ENCODE results near the gene SIRT7.

SIRT7 gene

DNA sequence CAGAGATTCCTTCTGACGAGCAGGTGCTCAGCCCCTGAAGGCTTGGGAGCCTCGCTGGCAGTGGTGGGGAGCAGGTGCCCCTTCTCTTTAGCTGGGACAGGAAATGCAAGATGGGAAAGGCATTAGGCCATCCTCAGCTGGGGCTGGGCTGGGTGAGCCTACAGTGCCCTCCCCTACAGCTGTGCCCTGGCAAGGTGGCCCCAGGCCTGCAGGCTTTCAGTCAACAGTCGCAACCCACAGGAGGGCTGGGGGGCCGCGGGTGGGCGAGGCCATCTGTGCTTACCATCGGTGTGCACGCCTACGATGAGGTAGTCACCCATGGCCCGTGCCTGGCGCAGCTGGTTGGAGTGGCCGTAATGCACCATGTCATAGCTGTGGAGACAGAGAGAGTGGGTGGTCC is 8.7 kb downstream of the SIRT7 start:
- peaks cover 0 to 18% (median 12%) of the 10 kb centered on the region in 4 donors for H3K4me1 ChIP-seq
- H3K9me3 ChIP-seq = no peaks in the 10 kb centered on the region
- peaks cover 11 to 67% (median 43%) of the 10 kb centered on the region in 3 donors for H3K36me3 ChIP-seq
- no peak for DNase-seq
- H3K4me3 ChIP-seq = no peak overlapping the region
- no peak overlapping the region for H3K27ac ChIP-seq
- intact Hi-C loops (cut with DNase I; ENCODE audit: low total_unique reads) = no loop called here
- H3K27me3 ChIP-seq = no peaks in the 10 kb centered on the region
- TF ChIP-seq, protein P1, sequence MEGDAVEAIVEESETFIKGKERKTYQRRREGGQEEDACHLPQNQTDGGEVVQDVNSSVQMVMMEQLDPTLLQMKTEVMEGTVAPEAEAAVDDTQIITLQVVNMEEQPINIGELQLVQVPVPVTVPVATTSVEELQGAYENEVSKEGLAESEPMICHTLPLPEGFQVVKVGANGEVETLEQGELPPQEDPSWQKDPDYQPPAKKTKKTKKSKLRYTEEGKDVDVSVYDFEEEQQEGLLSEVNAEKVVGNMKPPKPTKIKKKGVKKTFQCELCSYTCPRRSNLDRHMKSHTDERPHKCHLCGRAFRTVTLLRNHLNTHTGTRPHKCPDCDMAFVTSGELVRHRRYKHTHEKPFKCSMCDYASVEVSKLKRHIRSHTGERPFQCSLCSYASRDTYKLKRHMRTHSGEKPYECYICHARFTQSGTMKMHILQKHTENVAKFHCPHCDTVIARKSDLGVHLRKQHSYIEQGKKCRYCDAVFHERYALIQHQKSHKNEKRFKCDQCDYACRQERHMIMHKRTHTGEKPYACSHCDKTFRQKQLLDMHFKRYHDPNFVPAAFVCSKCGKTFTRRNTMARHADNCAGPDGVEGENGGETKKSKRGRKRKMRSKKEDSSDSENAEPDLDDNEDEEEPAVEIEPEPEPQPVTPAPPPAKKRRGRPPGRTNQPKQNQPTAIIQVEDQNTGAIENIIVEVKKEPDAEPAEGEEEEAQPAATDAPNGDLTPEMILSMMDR (IDR thresholded peaks at IDR 0.05) = no peak

DNA sequence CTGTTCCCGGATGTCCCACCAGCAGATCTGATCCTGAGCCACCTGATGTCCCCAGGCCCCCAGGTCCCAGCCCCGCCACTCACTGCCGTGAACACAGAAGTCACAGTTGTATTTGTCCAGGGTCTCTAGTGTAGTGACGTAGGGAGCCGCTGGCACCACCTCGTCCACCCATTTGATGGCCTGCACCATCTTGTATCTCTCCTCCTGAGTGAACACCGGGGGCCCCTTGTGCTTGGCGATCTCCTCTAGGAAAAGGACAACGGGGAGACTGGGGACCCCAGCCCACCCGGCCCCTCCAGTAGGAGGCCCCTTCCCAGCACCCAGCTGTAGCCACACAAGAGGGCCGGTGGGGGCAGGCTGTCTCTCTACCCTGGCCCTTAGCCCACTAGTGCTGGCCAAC is 9.2 kb downstream of the SIRT7 start:
- intact Hi-C loops (cut with DNase I; ENCODE audit: low total_unique reads) = no loop called here
- H3K36me3 ChIP-seq = peaks cover 6 to 67% (median 38%) of the 10 kb centered on the region in 3 donors
- H3K27me3 ChIP-seq = no peaks in the 10 kb centered on the region
- no peak overlapping the region for H3K27ac ChIP-seq
- H3K4me1 ChIP-seq = peaks cover 0 to 18% (median 12%) of the 10 kb centered on the region in 4 donors
- H3K9me3 ChIP-seq = no peaks in the 10 kb centered on the region
- DNase-seq = no peak
- TF ChIP-seq, protein P1 (IDR thresholded peaks at IDR 0.05) = no peak
- H3K4me3 ChIP-seq = no peak overlapping the region

DNA sequence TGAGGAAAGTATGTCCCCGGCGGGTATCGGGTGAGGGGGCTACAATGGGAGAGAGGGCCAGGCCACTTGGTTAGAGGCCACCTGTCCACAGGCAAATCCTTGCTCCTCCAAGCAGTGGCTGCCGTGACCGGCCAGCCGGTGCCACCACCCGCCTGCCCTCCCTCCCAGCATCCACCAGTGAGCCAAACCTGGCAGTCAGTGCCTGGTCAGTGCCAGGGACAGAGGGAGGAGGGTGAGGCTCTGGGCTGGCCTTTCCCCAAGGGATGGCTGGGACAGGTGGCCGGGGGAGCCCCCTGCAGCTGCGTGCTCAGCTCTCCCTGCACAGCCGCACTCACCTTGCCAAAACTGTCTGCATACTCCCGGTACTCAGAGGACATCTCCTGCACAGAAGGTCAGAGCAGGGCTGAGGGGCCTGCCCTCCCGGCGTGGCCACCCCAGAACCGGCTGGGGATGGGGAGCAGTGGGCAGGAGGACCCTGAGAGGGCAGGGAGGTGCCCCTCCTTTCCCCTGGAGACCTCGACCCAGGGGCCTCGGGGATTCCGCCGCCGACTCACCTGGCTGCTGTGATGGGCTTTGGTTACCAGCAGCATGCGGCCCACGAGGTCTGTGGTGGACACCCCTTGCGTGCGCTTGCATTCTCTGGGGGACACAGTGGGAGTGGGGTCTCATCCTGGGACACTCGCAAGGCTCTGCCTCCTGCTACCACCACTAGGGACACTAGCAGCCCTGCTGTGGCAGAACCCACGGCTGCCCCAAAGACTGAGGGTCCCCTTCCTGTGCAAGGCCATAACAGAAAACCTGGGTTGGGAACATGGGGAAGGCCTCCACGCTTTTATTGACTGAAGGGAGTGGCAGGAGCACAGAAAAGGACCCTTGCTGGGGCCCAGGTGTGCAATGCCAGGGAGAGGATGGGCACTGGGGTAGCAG is 10.5 kb downstream of the SIRT7 start:
- DNase-seq = no peak
- no peak overlapping the region for H3K27ac ChIP-seq
- H3K36me3 ChIP-seq = peaks cover 0 to 58% (median 27%) of the 10 kb centered on the region in 3 donors
- H3K9me3 ChIP-seq = no peaks in the 10 kb centered on the region
- intact Hi-C loops (cut with DNase I; ENCODE audit: low total_unique reads) = no loop called here
- TF ChIP-seq, protein P1 (IDR thresholded peaks at IDR 0.05) = no peak
- peaks cover 0 to 27% (median 16%) of the 10 kb centered on the region in 4 donors for H3K4me1 ChIP-seq
- no peaks in the 10 kb centered on the region for H3K27me3 ChIP-seq
- H3K4me3 ChIP-seq = no peak overlapping the region

DNA sequence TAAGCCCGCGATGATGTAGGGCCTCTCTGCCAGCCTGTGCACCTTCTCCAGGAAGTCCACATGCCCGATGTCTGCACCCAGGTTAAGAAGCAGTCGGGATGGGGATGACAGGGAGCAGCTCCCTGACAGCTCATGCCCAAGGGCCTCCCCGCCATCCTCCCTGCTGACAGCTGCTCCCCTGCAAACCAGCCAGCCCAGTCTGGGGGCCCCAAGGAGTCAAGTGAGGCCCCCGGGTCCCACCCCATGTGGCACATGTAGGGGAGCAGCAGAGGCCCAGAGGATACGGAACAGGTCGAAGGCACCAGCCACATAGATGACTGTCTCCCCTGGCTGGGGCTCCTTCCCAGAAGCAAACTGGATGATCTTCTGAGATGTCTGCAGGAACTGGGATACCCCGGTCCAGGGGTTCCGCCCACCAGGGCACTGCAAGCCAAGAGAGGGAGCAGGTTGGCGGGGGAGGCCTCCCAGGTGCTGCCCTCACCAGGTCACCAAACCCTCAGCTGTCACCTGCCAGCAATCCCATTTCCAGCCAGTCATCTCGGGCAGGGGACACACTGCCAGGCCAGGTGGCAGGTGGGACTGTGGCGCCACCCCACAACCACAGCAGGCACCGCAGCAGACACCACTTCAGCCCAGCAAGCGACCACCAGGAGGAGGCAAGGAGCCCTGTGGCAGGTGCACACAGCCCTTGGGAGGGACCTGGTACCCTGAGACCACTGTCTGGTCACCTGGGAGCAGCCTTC is 11.3 kb downstream of the SIRT7 start:
- H3K4me1 ChIP-seq = peaks cover 0 to 32% (median 22%) of the 10 kb centered on the region in 4 donors
- no peak for DNase-seq
- no peak overlapping the region for H3K4me3 ChIP-seq
- H3K36me3 ChIP-seq = peaks cover 0 to 53% (median 21%) of the 10 kb centered on the region in 3 donors
- no peaks in the 10 kb centered on the region for H3K27me3 ChIP-seq
- intact Hi-C loops (cut with DNase I; ENCODE audit: low total_unique reads) = no loop called here
- TF ChIP-seq, protein P1 (IDR thresholded peaks at IDR 0.05) = no peak
- H3K27ac ChIP-seq = no peak overlapping the region
- H3K9me3 ChIP-seq = no peaks in the 10 kb centered on the region

DNA sequence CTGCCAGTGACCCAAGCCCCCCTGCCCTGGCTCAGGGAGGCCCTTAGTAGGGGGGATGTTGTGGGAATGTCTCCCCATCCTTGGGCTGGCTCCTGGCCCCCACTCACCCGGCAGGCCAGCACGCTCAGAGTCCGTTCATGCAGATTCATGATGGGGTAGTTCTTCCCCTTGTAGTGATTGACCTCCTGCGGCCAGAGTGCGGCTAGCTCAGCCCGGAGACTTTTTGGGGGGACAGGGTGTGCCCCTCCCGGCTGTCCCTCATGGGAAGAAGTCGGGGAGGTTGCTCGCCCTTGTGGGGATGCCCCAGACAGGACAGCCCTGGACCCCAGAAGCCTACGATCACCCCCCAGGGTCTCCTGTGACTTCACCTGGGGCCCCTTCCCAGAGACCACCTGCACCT is 12.0 kb downstream of the SIRT7 start:
- Histone ChIP-seq H3K4me3 (no peak overlapping the region), H3K27ac (no peak overlapping the region), H3K4me1 (peaks cover 0 to 35% (median 24%) of the 10 kb centered on the region in 4 donors), H3K27me3 (no peaks in the 10 kb centered on the region), H3K9me3 (no peaks in the 10 kb centered on the region), H3K36me3 (peaks cover 0 to 53% (median 21%) of the 10 kb centered on the region in 3 donors)
- TF ChIP-seq, protein P1 (IDR thresholded peaks at IDR 0.05) = no peak
- intact Hi-C loops (cut with DNase I; ENCODE audit: low total_unique reads) = no loop called here
- DNase-seq = no peak
